GM18517 (cell line): ENCODE data around the gene KRTAP13-4.

Experiments used
- ATAC-seq: cut with Tn5 transposase; IDR thresholded peaks from one replicate; pipeline ENCODE4 v1.9.1; 2021; ENCODE audit warnings: mild to moderate bottlenecking, moderate library complexity; ENCODE audit not compliant: unreplicated experiment

KRTAP13-4 gene

GRCh38 chr21:30430170-30430655 lies at the start of gene KRTAP13-4:
Gene KRTAP13-4, plus strand, starts transcription at chr21:30430220. Its CDS starts 56 bp downstream, at chr21:30430276.
- no peak for ATAC-seq

GRCh38 chr21:30382201-30382600 lies 47.8 kb upstream of the KRTAP13-4 start:
- ATAC-seq = no peak

GRCh38 chr21:30391492-30392025 lies 38.5 kb upstream of the KRTAP13-4 start:
- no peak for ATAC-seq

GRCh38 chr21:30395731-30396130 lies 34.3 kb upstream of the KRTAP13-4 start, which contains the start of gene KRTAP13-1:
Gene KRTAP13-1, plus strand, starts transcription at chr21:30396031. Its CDS starts 56 bp downstream, at chr21:30396087.
- ATAC-seq = no peak

- no peak for ATAC-seq
Measured at GRCh38 chr21:30408782-30409494, 21.1 kb upstream of the KRTAP13-4 start.

- no peak for ATAC-seq
Measured at GRCh38 chr21:30415993-30416392, 14.0 kb upstream of the KRTAP13-4 start.

GRCh38 chr21:30425826-30426225 lies 4.2 kb upstream of the KRTAP13-4 start, which contains the start of gene KRTAP13-3:
Gene KRTAP13-3, minus strand, starts transcription at chr21:30425926. Its CDS starts 14 bp downstream, at chr21:30425912.
- no peak for ATAC-seq

- ATAC-seq = no peak
Measured at GRCh38 chr21:30426731-30427130, 3.3 kb upstream of the KRTAP13-4 start.

GRCh38 chr21:30434033-30434631 lies 4.1 kb downstream of the KRTAP13-4 start:
- ATAC-seq = no peak

- no peak for ATAC-seq
Measured at GRCh38 chr21:30437010-30437565, 7.1 kb downstream of the KRTAP13-4 start.

GRCh38 chr21:30439975-30440374 lies 10.0 kb downstream of the KRTAP13-4 start, which contains the start of gene KRTAP15-1:
Gene KRTAP15-1, plus strand, starts transcription at chr21:30440275. Its CDS starts 53 bp downstream, at chr21:30440328.
- ATAC-seq = no peak

- ATAC-seq = no peak
Measured at GRCh38 chr21:30443226-30443625, 13.2 kb downstream of the KRTAP13-4 start.

- ATAC-seq = no peak
Measured at GRCh38 chr21:30444204-30444603, 14.2 kb downstream of the KRTAP13-4 start.

- ATAC-seq = no peak
Measured at GRCh38 chr21:30447056-30447455, 17.0 kb downstream of the KRTAP13-4 start.

- ATAC-seq = no peak
Measured at GRCh38 chr21:30448514-30448913, 18.5 kb downstream of the KRTAP13-4 start.

- no peak for ATAC-seq
Measured at GRCh38 chr21:30463713-30464112, 33.7 kb downstream of the KRTAP13-4 start.

- ATAC-seq = no peak
Measured at GRCh38 chr21:30468900-30469714, 39.1 kb downstream of the KRTAP13-4 start.

GRCh38 chr21:30478004-30478403 lies 48.0 kb downstream of the KRTAP13-4 start:
- ATAC-seq = no peak

GRCh38 chr21:30479259-30479658 lies 49.2 kb downstream of the KRTAP13-4 start:
- ATAC-seq = no peak

- no peak for ATAC-seq
Measured at GRCh38 chr21:30480145-30480544, 50.1 kb downstream of the KRTAP13-4 start, which contains the start of gene KRTAP19-1. Gene KRTAP19-1, minus strand, starts transcription at chr21:30480367. Its CDS starts 50 bp downstream, at chr21:30480317.
